Measurements from ENCODE around the gene CORO1A.
"Not testable (repeated sequence)": the region's sequence is repeated elsewhere in the genome, so short reads cannot be mapped to it uniquely, and the experiment has no call there.

GRCh38 chr16:30168746-30169145, 14.7 kb upstream of the CORO1A start:
- TF ChIP-seq CTCF (IDR thresholded peaks at IDR 0.05; ENCODE audit: borderline replicate concordance, extremely low read depth, low read length, poor library complexity, severe bottlenecking); EZH2 (IDR thresholded peaks at IDR 0.05; ENCODE audit: borderline replicate concordance, low read depth, low read length, severe bottlenecking): not testable (repeated sequence)
